Measurements from ENCODE around the gene HSDL2.

Gene HSDL2

DNA sequence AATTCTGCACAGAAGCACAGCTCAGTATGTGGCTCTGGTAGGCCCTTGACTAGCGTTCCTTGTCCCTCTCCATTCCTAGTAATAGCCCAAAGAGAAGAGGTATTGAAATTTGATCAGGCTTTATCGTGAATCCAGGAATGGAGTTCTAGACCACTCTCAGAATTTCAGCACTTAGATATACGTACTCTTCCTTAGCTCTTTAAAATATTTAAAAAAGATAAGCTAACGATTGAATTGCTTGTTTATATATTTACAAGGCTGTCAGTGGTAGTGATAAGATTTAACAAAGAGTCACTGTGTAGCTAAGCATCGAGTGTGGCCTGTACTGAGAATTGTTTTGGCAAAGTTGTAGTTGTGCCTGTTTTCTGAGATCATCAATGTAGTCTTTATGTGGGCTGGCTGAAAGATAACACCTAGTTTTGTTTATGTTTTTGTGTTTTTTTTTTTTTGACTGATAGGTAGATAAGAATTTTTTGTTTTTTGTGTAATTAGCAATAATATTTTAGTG is 109.2 kb downstream of the HSDL2 start:
- no peaks in the 10 kb centered on the region; the same call in 1 of the 2 replicates for H3K4me1 ChIP-seq
- peak overlapping the region; percentile 81 for H3K4me3 ChIP-seq (ENCODE audit: low read depth, low read length)
- no peak for DNase-seq
- TF ChIP-seq, protein P1, sequence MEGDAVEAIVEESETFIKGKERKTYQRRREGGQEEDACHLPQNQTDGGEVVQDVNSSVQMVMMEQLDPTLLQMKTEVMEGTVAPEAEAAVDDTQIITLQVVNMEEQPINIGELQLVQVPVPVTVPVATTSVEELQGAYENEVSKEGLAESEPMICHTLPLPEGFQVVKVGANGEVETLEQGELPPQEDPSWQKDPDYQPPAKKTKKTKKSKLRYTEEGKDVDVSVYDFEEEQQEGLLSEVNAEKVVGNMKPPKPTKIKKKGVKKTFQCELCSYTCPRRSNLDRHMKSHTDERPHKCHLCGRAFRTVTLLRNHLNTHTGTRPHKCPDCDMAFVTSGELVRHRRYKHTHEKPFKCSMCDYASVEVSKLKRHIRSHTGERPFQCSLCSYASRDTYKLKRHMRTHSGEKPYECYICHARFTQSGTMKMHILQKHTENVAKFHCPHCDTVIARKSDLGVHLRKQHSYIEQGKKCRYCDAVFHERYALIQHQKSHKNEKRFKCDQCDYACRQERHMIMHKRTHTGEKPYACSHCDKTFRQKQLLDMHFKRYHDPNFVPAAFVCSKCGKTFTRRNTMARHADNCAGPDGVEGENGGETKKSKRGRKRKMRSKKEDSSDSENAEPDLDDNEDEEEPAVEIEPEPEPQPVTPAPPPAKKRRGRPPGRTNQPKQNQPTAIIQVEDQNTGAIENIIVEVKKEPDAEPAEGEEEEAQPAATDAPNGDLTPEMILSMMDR (IDR thresholded peaks at IDR 0.05; ENCODE audit: low read depth, low read length): no peak
- H3K36me3 ChIP-seq: peaks cover 8% of the 10 kb centered on the region; the same call in 1 of the 2 replicates
- H3K27me3 ChIP-seq: no peaks in the 10 kb centered on the region
- H3K9me3 ChIP-seq: no peaks in the 10 kb centered on the region; the same call in 1 of the 2 replicates

DNA sequence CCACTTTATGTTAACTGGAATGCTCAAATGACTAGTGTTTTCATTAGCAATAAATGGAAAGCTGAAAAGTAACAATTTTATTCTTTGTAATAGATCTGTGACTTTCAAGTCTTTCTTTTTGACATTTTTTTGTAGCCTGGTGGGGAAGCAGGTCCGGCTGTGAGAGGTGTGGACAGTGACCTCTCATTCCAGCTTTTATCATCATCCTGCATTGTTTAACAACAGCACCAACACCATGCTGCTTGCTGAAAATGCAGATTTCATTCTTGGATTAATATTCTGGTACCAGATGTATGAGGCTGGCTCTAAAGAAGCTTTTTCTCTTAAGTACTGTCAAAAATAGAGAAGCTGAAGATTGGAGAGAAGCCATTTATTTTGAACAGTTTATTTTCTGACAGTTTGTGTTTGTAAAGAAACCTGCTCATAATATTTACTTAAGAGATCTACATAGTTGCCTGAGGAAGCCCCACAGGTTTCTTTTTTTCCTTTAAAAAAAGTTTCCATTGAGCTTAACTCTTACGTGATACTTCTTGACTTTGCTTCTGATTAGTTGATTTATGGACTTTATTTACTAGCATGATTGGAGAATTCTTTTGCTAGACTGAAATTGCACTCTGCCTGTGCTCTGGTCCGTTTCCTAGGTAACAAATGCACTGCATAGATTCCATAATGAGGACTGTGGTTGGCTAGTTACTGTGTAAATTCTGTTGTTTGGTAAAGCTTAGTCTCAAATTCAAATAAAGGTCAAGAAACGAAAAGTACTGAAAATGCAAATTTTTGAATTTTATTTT is 110.2 kb downstream of the HSDL2 start:
- no peak for DNase-seq
- Histone ChIP-seq H3K9me3 (peaks cover 2% of the 10 kb centered on the region), H3K27me3 (no peaks in the 10 kb centered on the region), H3K4me3 (ENCODE audit: low read depth, low read length) (no peak overlapping the region), H3K4me1 (no peaks in the 10 kb centered on the region; the same call in 1 of the 2 replicates), H3K36me3 (peaks cover 9% of the 10 kb centered on the region; the same call in 1 of the 2 replicates)
- TF ChIP-seq, protein P1 (IDR thresholded peaks at IDR 0.05; ENCODE audit: low read depth, low read length): no peak

DNA sequence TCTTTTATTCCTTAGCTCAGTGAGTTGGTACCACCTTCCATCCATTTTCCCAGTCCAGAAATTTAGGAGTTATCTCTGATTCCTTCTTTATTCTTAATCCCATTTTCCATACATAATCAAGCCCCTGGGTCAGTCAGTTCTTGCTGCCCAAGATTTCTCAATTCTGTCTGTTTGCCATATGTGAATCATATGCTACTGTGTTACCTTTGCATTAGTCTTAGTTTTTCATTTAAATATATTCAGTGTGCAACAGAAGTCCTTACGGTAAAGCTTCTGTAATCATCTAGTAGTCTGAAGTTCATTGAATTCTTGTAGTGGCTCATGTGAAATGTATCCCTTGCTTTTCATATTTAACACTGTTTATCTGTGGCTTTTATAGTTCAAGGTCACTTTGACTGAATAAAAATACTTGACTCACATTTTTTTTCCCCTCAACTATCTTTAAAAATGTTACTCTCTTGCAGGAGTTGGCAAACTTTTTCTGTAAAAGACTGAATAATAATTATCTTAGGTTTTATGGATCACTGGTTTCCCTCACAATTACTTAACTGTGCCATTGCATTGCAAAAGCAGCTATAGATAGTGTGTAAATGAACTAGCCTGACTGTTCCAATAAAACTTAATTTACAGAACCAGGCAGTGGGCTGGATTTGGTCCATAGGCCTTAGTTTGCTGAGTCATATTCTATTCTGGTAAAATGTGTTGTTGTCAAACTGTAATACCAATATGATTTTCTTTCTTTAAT is 113.7 kb downstream of the HSDL2 start:
- peaks cover 7% of the 10 kb centered on the region for H3K9me3 ChIP-seq
- H3K4me3 ChIP-seq (ENCODE audit: low read depth, low read length): no peak overlapping the region
- TF ChIP-seq, protein P1 (IDR thresholded peaks at IDR 0.05; ENCODE audit: low read depth, low read length): no peak
- no peak for DNase-seq
- no peaks in the 10 kb centered on the region for H3K27me3 ChIP-seq
- H3K36me3 ChIP-seq: peaks cover 11% of the 10 kb centered on the region; the same call in 1 of the 2 replicates
- H3K4me1 ChIP-seq: peaks cover 5% of the 10 kb centered on the region

DNA sequence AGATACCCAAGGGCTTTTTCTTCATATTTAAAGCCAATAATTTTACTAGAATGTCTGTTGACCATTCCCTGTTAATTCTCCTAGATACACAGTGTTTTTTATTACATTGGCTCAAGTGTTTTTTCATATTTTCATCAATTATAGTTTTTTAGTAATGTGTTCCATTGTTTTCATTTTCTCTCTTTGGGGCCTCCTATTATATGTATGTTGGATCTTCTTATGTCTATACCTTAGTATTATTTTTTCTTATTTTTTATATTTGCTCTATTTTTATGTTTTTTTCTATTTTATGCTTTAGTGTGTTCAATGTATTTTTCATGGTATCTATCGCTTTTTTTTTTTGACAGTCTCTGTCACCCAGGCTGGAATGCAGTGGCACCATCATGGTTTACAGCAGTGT is 114.2 kb downstream of the HSDL2 start:
- Histone ChIP-seq H3K4me1 (peaks cover 5% of the 10 kb centered on the region), H3K36me3 (peaks cover 11% of the 10 kb centered on the region; the same call in 1 of the 2 replicates), H3K4me3 (ENCODE audit: low read depth, low read length) (no peak overlapping the region), H3K27me3 (no peaks in the 10 kb centered on the region), H3K9me3 (peaks cover 7% of the 10 kb centered on the region)
- TF ChIP-seq, protein P1 (IDR thresholded peaks at IDR 0.05; ENCODE audit: low read depth, low read length): no peak
- DNase-seq: no peak

DNA sequence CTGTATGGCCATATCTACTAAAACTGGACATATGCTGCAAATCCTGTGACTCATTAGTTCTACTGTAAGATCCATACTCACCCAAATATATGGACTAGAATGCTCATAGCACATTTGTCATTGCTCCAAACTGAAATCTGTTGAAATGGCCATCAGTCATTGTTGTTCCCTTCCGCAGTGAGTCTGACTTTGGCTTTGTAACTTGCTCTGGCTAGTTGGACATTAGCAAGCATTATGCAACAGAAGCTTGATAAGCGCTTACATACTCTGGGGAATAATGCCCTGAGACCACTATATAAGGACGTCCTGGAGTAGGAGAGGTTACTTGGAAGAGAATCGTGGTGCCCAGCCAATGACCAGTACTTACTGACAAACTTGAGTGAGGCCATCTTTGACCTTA is 115.7 kb downstream of the HSDL2 start:
- TF ChIP-seq, protein P1 (IDR thresholded peaks at IDR 0.05; ENCODE audit: low read depth, low read length): no peak
- H3K4me1 ChIP-seq: peaks cover 5% of the 10 kb centered on the region
- peaks cover 7% of the 10 kb centered on the region for H3K9me3 ChIP-seq
- H3K36me3 ChIP-seq: peaks cover 11% of the 10 kb centered on the region; the same call in 1 of the 2 replicates
- H3K4me3 ChIP-seq (ENCODE audit: low read depth, low read length): no peak overlapping the region
- DNase-seq: no peak
- no peaks in the 10 kb centered on the region for H3K27me3 ChIP-seq

Measured in BE2C (cell line).